Breast epithelium (tissue), 4 donors: Measurements from ENCODE around the gene ARMC8. TPM values are rescaled to one million over a fixed set of nuclear protein-coding genes. Genes with fewer than 3 reads are reported as not detected.

Experiments used
- DNase-seq, 2 donors: peaks; one replicate each; pipeline ENCODE4 v3.0.0-alpha.2; 2019; ENCODE audit warnings: low spot score in 2 of 2
- H3K27ac ChIP-seq, 2 donors: fragments of 200-600 bp; sonication (generic) in 1 of 2; one replicate each; pipeline ENCODE4 v1.5.1; 2016 to 2019; ENCODE audit warnings: mild to moderate bottlenecking in 1 of 2
- H3K27me3 ChIP-seq, 2 donors: fragments of 200-600 bp; sonication (generic) in 1 of 2; one replicate each; pipeline versions ENCODE4 v1.5.1 to v1.6.0; 2017 to 2019; ENCODE audit warnings: control low read depth in 1 of 2, mild to moderate bottlenecking in 1 of 2
- H3K36me3 ChIP-seq: fragments of 200-600 bp; one replicate; pipeline ENCODE4 v1.5.1; 2019
- H3K4me1 ChIP-seq, 2 donors: fragments of 200-600 bp; sonication (generic); one replicate each; pipeline ENCODE4 v1.5.1; 2016 to 2019; ENCODE audit warnings: control low read depth in 1 of 2
- H3K4me3 ChIP-seq, 3 donors: fragments of 200-600 bp; sonication (generic); 1 replicate in 2 of 3; 2 replicates in 1 of 3; pipeline ENCODE4 v1.5.1; 2016 to 2019; ENCODE audit warnings: mild to moderate bottlenecking in 3 of 3, moderate library complexity in 2 of 3
- H3K9me3 ChIP-seq, 2 donors: fragments of 200-600 bp; sonication (generic) in 1 of 2; one replicate each; pipeline ENCODE4 v1.5.1; 2016 to 2019; ENCODE audit warnings: control low read depth in 1 of 2
- CTCF ChIP-seq, 3 donors: fragments of 450-650 bp; IDR thresholded peaks; one replicate each; pipeline ENCODE4 v1.5.1; 2016 to 2017; ENCODE audit warnings: antibody characterized with exemption in 3 of 3, mild to moderate bottlenecking in 3 of 3, moderate library complexity in 3 of 3
- POLR2A ChIP-seq: fragments of 450-650 bp; IDR thresholded peaks from one replicate; pipeline ENCODE4 v1.6.1; 2016; ENCODE audit warnings: antibody characterized with exemption, mild to moderate bottlenecking, moderate library complexity
- POLR2AphosphoS5 ChIP-seq, 3 donors: sonication (generic); formaldehyde crosslinking; IDR thresholded peaks; one replicate each; pipeline ENCODE4 v1.6.1; 2017; ENCODE audit warnings: antibody characterized with exemption in 3 of 3
- intact Hi-C: fragments of 100-400 bp; cut with DNase I; formaldehyde crosslinking; loops from one replicate; pipeline ENCODE4 v1.15.1; 2023; ENCODE audit warnings: low total_unique reads
- total RNA-seq, 3 donors: library from RNA; depleted of rRNA; stranded (reverse); fragments of >200 nt; gene quantifications; one replicate each; pipeline ENCODE4 v1.1.0, GENCODE V29; 2016

The ARMC8 gene
- total RNA-seq, 3 donors from 2014 or later: 74.4 to 93.3 (median 82.0) TPM

GRCh38 chr3:138197058-138197457, 10.0 kb downstream of the ARMC8 start:
- no peak for DNase-seq
- H3K27me3 ChIP-seq: no peaks in the 10 kb centered on the region
- H3K9me3 ChIP-seq: no peaks in the 10 kb centered on the region
- no peaks in the 10 kb centered on the region for H3K4me1 ChIP-seq
- TF ChIP-seq CTCF (IDR thresholded peaks at IDR 0.05) (no peak), POLR2A (no peak)
- intact Hi-C loops: no loop called here
- H3K27ac ChIP-seq: no peak overlapping the region
- no peaks in the 10 kb centered on the region for H3K36me3 ChIP-seq
- no peak overlapping the region for H3K4me3 ChIP-seq

GRCh38 chr3:138197524-138197923, 10.4 kb downstream of the ARMC8 start:
- DNase-seq: no peak
- no peak overlapping the region for H3K4me3 ChIP-seq
- intact Hi-C loops: no loop called here
- TF ChIP-seq POLR2AphosphoS5 (IDR thresholded peaks at IDR 0.05): no peak
- no peak for TF ChIP-seq POLR2A
- no peak for TF ChIP-seq CTCF (IDR thresholded peaks at IDR 0.05)
- H3K27ac ChIP-seq: no peak overlapping the region
- H3K4me1 ChIP-seq: no peaks in the 10 kb centered on the region
- H3K27me3 ChIP-seq: no peaks in the 10 kb centered on the region
- no peaks in the 10 kb centered on the region for H3K36me3 ChIP-seq
- no peaks in the 10 kb centered on the region for H3K9me3 ChIP-seq

- no peak for DNase-seq
- intact Hi-C loops: no loop called here
- Histone ChIP-seq H3K27me3 (no peaks in the 10 kb centered on the region), H3K36me3 (no peaks in the 10 kb centered on the region), H3K27ac (no peak overlapping the region), H3K9me3 (no peaks in the 10 kb centered on the region), H3K4me3 (no peak overlapping the region), H3K4me1 (no peaks in the 10 kb centered on the region)
- TF ChIP-seq CTCF (IDR thresholded peaks at IDR 0.05): no peak
- no peak for TF ChIP-seq POLR2A
- TF ChIP-seq POLR2AphosphoS5 (IDR thresholded peaks at IDR 0.05): no peak
Observed at GRCh38 chr3:138199851-138200250, 12.8 kb downstream of the ARMC8 start.

GRCh38 chr3:138200424-138200823, 13.3 kb downstream of the ARMC8 start:
- no peaks in the 10 kb centered on the region for H3K9me3 ChIP-seq
- DNase-seq: no peak
- TF ChIP-seq CTCF (IDR thresholded peaks at IDR 0.05): no peak
- no peak for TF ChIP-seq POLR2AphosphoS5 (IDR thresholded peaks at IDR 0.05)
- no peak for TF ChIP-seq POLR2A
- no peak overlapping the region for H3K4me3 ChIP-seq
- intact Hi-C loops: no loop called here
- H3K27ac ChIP-seq: no peak overlapping the region
- H3K4me1 ChIP-seq: no peaks in the 10 kb centered on the region
- H3K36me3 ChIP-seq: no peaks in the 10 kb centered on the region
- H3K27me3 ChIP-seq: no peaks in the 10 kb centered on the region

GRCh38 chr3:138202945-138203701, 16.0 kb downstream of the ARMC8 start:
- Histone ChIP-seq H3K36me3 (no peaks in the 10 kb centered on the region), H3K27me3 (no peaks in the 10 kb centered on the region), H3K4me3 (no peak overlapping the region), H3K4me1 (no peaks in the 10 kb centered on the region), H3K9me3 (no peaks in the 10 kb centered on the region), H3K27ac (no peak overlapping the region)
- intact Hi-C loops: no loop called here
- TF ChIP-seq POLR2AphosphoS5 (IDR thresholded peaks at IDR 0.05): no peak
- no peak for TF ChIP-seq POLR2A
- TF ChIP-seq CTCF (IDR thresholded peaks at IDR 0.05): no peak
- DNase-seq: no peak
